HEK293T (cell line): ENCODE measurements around the gene CCDC51.

Source experiments
- ARNT ChIP-seq: fragments of 450-650 bp; IDR thresholded peaks from 2 replicates; pipeline ENCODE4 v1.6.1; 2017; ENCODE audit warnings: mild to moderate bottlenecking
- BHLHE40 ChIP-seq: fragments of 450-650 bp; IDR thresholded peaks from 2 replicates; pipeline ENCODE4 v1.6.1; 2016; ENCODE audit warnings: mild to moderate bottlenecking, moderate library complexity, borderline replicate concordance
- ELF4 ChIP-seq: fragments of 450-650 bp; IDR thresholded peaks from 2 replicates; pipeline ENCODE4 v1.6.1; 2017; ENCODE audit warnings: antibody characterized with exemption
- FOXA1 ChIP-seq: fragments of 450-650 bp; IDR thresholded peaks from 2 replicates; pipeline ENCODE4 v1.6.1; 2016; ENCODE audit warnings: mild to moderate bottlenecking
- FOXK2 ChIP-seq: fragments of 450-650 bp; IDR thresholded peaks from 2 replicates; pipeline ENCODE4 v1.6.1; 2016; ENCODE audit warnings: mild to moderate bottlenecking
- FOXM1 ChIP-seq: fragments of 450-650 bp; IDR thresholded peaks from 2 replicates; pipeline ENCODE4 v1.6.1; 2017; ENCODE audit warnings: mild to moderate bottlenecking, borderline replicate concordance
- HDGF ChIP-seq: fragments of 450-650 bp; IDR thresholded peaks from 2 replicates; pipeline ENCODE4 v1.6.1; 2017; ENCODE audit warnings: antibody characterized with exemption, borderline replicate concordance
- LEF1 ChIP-seq: fragments of 450-650 bp; IDR thresholded peaks from 2 replicates; pipeline ENCODE4 v1.6.1; 2017; ENCODE audit warnings: mild to moderate bottlenecking, borderline replicate concordance
- NFRKB ChIP-seq: fragments of 450-650 bp; IDR thresholded peaks from 2 replicates; pipeline ENCODE4 v1.6.1; 2016; ENCODE audit warnings: mild to moderate bottlenecking, moderate library complexity
- SP1 ChIP-seq: fragments of 450-650 bp; IDR thresholded peaks from 2 replicates; pipeline ENCODE4 v1.6.1; 2017
- SUZ12 ChIP-seq: fragments of 450-650 bp; IDR thresholded peaks from 2 replicates; pipeline ENCODE4 v1.6.1; 2016; ENCODE audit warnings: mild to moderate bottlenecking
- TARDBP ChIP-seq: fragments of 450-650 bp; IDR thresholded peaks from 2 replicates; pipeline ENCODE4 v1.6.1; 2016

- TF ChIP-seq SUZ12 (no peak), FOXK2 (no peak), BHLHE40 (no peak), FOXM1 (no peak), ELF4 (no peak), SP1 (no peak), FOXA1 (no peak), LEF1 (no peak), TARDBP (no peak), ARNT (no peak), HDGF (no peak), NFRKB (no peak)
Observed at GRCh38 chr3:48478626-48479555, 39.0 kb upstream of the CCDC51 start.
